ENCODE measurements around the gene ENGASE.
"Not testable (repeated sequence)": the region's sequence is repeated elsewhere in the genome, so short reads cannot be mapped to it uniquely, and the experiment has no call there.

ENGASE gene

DNA sequence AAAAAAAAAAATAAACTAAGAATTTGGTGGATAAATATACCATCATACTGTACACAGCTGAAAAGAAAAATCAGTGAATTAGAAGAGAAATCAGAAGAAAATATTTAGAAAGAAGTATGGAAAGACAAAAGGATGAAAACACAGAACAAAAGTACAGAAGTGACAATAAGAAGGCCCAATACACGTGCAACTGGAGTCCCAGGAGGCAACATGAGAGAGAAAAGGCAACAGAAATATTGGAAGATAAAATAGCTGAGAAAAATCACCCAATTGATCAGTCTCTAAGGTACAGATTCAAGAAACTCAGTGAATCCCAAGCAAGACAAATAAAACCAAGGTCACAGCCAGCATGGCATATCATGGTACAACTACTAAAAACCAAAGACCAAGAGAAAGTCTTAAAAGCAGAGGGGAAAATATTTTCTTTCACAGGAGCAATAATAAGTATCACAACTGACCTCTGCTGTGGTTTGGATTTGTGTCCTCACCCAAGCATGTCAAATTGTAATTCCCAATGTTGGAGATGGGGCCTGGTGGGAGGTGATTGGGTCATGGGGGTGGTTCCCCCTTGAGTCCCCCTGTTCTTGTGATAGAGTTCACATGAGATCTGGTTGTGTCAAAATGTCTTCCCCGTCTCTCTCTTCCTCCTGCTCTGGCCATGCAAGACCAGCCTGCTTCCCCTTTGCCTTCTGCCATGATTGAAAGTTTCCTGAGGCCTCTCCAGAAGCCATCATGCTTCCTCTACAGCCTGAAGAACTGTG is 20.2 kb upstream of the ENGASE start:
- DNase-seq, result no peak

DNA sequence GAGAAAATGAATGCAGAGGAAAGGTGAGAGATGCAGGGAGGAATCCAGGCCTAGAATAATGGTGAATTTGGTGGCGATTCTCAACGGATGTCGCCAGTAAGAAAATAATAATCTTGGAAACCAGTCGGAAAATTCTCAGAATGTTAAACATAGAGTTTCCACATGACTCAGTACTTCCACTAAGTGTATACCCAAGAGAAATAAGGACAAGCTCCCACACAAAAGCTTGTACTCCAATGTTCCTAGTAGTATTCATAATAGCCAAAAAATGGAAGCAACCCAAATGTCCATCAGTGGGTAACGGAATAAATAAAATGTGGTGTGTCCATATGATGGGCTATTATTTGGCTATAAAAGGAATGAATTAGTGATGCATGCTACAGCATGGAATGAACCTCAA is 19.4 kb upstream of the ENGASE start:
- no peak for DNase-seq

DNA sequence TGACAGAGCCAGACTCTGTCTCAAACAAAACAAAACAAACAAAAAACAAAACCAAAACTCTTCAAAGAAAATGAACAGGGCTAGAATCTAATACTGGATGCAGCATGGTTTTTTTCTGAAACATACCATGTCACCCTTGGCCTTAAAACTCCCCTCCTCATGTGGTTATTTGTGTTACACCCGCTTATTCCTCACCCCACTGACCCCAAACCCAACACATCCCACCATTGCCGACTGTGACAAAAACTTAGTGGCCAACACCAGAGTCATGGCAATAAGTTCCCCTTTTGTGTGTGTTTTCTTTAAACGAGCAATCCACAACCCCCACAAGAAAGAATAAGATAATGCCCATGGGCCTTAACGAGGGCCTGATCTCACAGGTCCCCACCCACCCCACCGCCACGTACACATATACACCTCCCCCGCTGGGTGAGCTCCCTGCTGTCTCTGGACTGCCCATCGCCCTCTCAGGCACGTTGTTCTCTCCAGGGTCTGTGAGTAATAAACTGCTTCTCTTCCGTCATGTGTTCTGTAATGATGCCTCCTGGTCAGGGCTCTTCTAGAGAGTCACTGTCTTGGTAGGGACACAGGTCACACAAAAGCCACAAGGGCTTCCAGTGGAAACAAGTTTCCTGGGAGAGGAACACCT is 16.8 kb upstream of the ENGASE start:
- DNase-seq, result no peak

DNA sequence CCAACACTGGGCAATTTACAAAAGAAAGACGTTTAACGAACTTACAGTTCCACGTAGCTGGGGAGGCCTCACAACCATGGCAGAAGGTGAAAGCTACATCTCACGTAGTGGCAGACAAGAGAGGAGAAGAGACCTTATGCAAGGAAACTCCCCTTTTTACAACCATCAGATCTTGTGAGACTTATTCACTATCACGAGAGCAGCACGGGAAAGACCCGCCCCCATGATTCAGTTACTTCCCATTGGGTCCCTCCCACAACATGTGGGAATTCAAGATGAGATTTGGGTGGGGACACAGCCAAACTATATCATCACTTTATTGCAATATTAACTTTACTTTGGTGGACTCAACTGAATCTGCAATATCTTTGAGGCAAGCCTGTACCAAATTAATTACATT is 11.9 kb upstream of the ENGASE start:
- DNase-seq, result no peak

DNA sequence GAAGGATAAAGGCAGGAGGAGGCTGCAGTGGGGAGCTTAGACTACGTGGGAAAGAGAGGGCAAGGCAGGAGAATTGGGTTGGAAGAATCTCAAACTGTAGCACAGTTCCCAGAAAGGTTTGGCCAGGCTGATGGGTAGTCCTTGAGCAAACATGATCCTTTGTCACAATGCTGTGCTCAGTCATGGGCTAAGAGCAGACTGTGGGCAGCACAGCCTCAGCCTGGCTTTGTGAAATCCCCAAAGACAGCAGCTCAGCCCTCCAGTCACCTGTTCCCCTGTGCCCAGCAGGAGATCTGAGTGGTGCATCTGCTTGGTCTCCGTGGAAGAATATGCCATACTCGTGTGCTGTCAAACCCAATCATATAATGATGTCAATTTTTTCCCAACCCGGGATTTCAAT is 10.6 kb upstream of the ENGASE start:
- no peak for DNase-seq

DNA sequence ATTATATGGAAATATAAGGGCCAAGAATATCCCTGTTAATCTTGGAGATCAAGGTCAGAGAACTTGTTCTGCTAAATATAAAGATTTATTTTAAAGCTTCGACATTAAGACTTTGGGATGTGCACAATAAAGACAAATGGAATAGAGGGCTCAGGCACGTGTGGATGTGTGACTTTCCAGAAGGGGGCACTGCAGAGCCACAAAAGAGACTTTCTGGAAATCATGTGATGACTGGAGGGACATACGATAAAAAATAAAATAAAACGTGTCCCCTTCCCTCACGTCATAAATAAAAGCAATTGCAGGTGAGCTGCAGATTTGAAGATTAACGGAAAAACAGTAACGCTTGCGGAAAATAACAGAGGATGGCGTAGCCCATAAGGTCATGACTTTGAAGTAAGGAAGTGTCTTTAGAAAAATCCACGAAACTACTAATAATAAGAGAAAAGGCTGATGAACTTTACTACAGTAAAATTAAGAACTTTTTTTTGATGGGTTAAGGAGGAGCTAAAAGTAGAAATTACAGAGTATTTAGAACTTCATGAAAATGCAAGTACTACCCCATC is 9.4 kb upstream of the ENGASE start:
- peak; percentile 51 for DNase-seq

DNA sequence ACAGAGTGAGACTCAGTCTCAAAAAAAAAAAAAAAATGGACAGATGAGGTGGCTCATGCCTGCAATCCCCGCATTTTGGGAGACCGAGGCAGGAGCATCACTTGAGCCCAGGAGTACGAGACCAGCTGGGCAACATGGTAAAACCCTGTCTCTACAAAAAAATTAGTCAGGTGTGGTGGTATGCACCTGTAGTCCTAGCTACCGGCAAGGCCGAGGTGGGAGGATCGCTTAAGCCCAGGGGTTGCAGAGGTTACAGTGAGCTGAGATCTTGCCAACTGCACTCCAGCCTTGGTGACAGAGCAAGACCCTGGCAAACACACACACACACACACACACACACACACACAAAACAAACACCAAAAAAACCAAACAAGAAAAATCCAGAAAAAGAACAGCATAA is 7.7 kb upstream of the ENGASE start:
- no peak for DNase-seq

DNA sequence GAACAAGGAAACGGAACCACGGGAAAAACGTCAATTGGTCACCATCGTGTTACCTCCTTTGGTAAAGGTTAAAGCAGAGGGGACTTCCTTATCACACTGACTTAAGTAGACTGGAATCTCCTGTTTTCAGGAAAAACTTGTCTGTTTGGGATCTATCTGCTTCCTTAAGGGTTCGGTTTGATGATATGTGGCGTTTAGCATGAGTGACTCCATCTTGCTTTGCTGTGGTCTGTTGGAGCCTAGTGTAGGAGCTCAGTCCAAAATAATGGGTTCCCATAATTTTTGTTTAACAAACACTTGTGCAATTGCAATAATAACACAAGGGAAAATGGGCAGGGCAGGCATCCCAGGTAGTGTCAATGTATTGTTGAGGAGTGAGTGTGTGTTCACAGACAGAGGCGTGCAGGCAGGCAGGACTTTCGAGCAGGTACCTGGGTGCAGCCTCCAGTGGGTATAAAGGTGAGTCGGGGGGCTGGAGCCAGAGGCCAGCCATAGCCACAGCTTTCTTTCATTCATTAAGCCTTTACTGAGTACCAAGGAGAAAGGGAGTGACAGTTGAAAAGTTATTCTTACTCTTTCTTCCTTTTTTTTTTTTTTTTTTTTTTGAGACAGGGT is 4.3 kb upstream of the ENGASE start:
- no peak for DNase-seq

DNA sequence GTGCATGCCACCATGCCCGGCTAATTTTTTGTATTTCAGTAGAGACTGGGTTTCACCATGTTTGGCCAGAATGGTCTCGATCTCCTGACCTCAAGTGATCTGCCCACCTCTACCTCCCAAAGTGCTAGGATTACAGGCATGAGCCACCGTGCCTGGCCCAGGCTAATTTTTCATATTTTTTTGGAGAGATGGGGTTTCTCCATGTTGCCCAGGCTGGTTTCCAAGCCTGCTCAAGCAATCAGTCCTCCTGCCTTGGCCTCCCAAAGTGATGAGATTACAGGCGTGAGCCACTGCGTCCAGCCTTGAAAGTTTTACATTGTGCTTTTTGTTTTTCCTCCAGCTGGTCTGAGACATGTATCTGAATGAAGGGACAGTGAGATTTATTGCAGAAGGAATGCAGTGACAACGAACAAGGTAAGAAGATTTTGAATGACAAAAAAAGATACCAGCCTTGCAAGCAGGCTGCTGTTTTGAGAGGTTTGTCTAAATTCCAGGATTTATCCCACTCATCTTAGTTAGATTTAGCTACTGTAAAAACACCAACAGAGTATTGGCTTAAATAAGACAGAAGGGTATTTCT is 3.4 kb upstream of the ENGASE start:
- no peak for DNase-seq

DNA sequence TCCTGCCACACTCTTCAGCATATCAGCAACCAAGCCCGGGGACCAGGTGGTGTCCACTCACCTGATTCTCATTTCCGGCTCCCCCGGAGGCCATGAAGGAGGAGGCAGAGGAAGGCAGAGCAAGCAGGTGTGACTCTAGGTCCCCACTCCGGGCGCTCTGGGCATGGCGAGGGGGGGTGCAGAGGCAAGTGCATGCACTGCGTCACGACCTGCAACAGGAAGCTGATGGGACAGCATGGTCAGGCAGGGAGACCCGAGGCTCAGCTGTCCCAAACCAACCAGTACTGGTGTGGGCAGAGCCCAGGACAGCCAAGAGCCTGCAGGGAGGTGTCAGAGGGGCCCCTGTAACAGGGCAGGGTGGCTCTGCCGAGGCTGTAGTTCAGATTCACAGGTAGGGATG is 2.1 kb upstream of the ENGASE start:
- no peak for DNase-seq

DNA sequence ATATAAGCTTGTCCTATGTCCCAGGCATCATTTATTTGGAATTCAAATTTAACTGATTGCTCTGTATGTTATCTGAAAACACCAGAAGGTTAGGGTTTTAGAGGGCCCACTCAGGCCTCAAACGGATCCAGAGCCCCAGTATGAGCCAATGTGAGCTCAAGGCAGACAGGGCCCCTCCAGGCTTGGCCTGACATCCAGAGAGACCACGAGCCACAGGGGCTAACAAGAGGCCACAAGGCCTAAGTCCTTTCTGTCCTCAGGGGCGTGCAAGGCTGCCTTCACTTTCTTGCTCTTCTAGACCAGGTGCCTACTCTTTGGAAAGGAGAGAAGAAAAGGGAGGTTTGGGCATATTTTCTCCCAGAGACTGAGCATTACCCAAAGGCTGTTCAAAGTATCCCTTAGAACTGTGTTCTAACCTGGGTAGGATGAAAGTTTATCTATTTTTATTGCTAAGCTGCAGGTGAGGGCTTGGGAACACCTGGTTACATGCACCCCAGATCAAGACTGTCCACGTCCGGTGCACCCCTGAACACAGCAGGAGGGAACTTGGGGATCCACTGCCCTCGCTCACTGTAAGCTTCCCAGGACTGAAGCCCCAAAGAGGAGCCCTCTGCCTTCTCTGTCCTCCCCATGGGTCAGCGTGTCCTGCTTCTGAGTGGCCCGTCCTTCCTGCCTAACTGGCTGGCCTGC is 1.5 kb upstream of the ENGASE start:
- DNase-seq, result no peak

DNA sequence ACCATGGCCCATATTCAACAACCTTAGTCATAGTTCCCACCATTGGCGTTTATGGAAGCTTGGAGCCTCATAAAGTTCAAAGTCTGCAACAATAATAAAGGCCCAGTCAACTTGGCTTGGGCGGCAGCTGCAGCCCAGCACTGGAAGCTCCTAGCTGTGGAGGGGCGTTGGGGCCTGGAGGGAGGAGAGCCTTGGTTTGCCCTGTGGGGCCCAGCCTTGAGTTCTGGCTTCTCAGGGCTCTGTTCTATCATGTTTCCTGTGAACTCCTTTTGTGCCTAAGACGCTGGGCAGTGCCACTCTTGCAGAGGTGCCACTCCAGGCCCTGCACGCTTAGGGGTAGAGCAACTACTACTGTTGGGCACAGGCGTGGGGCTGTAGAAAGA is 927 bp upstream of the ENGASE start:
- no peak for DNase-seq

DNA sequence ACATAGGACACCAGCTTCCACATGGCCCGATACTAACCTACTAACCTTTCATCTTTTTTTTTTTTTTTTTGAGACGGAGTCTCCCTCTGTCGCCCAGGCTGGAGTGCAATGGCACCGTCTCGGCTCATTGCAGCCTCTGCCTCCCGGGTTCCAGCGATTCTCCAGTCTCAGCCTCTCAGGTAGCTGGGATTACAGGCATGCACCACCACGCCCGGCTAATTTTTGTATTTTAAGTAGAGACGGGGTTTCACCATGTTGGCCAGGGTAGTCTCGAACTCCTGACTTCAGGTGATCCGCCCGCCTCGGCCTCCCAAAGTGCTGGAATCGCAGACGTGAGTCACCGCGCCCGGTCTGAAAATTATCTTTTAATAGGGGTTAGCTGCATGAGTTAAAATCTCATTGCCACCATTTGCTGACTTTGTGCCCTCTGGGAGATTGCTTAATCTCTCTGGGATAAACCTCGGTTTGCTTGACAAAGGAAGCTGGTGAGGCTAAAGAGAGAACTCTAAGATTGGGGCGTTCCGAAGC is 439 bp upstream of the ENGASE start:
- DNase-seq, result not testable (repeated sequence)

DNA sequence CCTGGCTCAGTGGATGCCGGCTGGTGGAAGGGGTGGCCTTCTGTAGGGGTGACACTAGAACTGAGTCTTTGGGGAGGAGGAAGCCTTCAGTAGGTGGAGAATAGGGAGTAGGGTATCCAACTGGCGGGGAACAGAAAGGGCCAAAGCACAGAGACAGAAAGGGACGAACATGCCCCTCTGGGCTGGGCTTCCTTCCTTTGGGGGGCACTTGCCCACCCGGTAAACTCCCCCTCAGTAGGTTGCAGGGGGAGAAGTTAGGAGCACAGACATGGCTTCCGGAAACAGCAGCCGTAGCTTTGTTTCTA is 774 bp downstream of the ENGASE start:
- peak; percentile 13 for DNase-seq

DNA sequence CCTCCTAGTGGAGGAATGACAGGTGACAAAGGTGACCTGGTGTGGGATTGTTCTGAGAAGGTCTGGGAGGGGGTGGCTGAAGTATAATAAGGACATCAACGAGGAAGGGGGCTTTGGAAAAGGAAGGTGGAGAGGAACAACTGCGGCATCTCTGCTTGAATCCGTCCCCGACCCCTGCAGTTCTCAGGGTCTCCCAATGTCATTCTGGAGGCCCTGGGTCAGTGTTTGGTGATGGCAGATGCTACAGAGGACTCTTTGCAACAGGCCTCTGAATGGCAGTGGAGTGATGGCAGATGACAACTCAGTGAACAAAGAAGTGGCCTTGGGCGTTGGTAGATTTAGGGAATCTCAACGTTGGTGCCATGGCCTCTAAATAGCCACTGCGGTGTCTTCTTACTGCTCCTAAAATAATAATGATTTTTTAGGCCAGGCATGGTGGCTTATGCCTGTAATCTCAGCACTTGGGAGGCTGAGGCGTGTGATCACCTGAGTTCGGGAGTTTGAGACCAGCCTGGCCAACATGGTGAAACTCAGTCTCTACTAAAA is 1.3 kb downstream of the ENGASE start:
- DNase-seq, result no peak

DNA sequence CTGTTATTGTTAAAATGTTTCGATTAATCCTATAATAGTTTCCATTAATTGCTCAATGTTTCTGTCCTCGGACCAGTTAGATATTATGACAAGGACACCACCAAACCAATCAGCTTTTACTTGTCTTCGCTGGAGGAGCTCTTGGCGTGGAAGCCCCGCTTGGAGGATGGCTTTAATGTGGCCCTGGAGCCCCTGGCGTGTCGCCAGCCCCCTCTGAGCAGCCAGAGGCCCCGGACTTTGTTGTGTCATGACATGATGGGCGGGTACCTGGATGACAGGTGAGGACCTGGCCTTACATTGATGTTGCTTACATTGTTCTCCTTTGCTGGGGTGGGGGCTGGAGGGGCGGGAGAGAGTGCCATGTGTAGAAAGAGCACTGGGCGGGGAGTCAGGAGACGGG is 3.0 kb downstream of the ENGASE start:
- DNase-seq, result no peak

DNA sequence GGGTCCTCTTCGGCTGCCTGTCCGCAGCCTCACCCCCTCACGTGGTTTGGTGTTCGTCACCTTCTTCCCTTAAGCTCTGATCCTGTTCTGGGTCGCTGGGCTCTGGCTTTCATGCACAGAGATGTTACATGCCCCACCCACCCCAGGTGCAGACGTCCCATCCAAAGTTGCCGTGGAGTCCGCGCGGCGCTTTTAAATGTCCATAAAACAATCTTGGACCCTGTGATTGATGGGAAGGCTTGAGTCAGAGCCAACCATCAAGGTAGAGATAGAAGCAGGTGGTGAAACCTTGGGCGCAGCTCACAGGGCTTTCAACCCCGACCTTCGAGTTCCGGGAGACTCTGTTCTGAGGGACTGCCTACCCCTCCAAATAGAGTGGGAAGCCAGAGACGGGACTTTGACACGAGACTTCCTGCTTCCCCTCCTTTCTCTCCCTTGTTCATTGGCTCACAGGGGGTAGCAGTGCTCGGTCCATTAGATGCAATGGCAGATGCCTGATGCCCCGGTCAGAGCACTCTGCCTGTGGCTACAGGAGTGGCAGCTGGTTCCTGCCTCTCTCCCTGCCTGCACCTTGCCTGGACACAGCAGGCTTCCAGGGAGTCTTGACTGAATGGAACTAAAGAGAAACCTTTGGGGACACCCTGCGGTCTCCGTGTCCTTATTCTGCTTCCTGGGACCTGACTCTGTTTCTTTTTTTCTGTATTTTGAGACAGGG is 4.0 kb downstream of the ENGASE start:
- DNase-seq, result no peak

DNA sequence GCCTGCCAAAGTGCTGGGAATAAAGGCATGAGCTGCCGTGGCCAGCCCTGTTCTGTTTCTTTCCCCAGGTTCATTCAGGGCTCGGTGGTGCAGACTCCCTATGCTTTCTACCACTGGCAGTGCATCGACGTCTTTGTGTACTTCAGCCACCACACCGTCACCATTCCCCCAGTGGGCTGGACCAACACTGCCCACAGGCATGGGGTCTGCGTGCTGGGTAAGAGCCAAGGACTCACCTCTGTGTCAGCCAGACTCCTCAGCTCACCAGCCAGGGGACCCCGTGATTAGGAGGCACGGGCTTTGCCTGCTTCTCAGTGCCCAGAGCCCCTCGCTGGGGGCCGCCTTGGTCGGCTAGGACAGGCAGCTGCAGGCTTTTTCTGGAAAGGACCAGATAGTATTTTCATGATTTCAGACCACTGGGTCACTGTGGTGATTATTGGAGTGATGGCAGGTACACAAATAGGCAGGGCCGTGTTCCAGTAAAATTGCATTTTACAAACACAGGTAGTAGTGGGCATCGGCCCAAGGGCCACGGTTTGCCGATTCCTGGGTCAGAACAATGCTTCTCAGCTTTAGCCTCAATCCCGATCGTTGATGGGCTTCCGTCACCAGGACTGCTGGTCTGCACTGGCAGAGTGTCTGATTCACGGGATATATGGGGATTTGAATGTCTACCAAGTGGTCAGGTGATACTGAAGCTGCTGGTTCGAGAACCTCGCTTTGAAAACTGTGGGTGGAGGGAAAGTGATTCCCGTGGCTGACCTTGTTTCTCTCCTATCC is 5.0 kb downstream of the ENGASE start:
- DNase-seq, result no peak

DNA sequence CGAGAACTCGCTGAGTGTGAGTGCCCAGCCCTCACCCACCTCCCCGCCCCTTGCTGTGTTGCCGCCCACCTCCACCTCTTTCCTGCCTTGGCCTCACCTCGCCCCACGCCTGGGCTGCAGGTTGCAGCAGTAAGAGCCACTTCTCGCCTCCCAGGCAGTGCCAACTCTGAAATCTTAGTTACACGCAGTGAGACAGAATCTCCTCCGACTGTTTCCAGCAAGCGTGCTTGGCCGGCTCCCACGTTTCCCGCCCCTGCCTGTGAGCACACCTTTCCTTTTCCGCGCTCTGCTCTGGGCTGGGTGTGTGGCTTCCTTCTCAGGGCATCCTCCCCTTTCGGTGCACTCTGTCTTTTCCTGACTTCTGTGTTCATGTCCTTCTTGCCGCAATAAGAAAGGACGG is 5.7 kb downstream of the ENGASE start:
- no peak for DNase-seq

DNA sequence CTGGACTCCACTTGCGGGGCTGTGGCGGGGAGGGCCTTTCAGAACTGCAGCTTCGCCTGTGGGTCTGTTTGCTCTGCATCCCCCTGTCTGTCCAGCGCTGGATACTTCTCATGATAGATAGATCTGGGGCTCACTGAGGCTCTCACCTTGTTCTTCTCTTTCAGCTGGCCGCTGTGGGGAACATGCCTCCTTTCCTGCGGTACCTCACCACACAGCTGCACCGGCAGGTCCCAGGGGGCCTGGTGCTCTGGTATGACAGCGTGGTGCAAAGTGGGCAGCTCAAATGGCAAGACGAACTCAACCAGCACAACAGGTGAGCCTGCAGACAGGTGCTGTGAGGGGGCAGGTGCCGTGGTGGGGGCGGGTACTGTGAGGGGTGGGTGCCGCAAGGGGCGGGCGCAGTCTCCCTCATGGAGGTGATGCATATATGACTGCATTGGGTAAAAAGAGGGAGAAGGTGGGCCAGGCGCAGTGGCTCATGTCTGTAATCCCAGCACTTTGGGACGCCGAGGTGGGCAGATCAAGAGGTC is 6.2 kb downstream of the ENGASE start:
- no peak for DNase-seq
